ENCODE data around the gene FOSL1. TPM values are rescaled to one million over a fixed set of nuclear protein-coding genes. Genes with fewer than 3 reads are reported as not detected.

Gene FOSL1
- total and polyA plus RNA-seq, 2 donors (not counting 1 experiment from before 2014, with no cell fraction given): 3.5 to 8.8 TPM

GRCh38 chr11:65916391-65916790 is 16.2 kb upstream of the FOSL1 start:
- no peak overlapping the region for H2AFZ ChIP-seq (ENCODE audit: low read length)
- DNase-seq (ENCODE audit: low read depth in 2 of 2): no peak
- H3K4me2 ChIP-seq (ENCODE audit: extremely low read depth, insufficient read depth, low read length): peak overlapping the region; percentile 80
- H3K9ac ChIP-seq (ENCODE audit: insufficient read depth, low read length): peak overlapping the region; percentile 48
- peaks cover 60% of the 10 kb centered on the region for H3K4me1 ChIP-seq (ENCODE audit: control insufficient read depth, extremely low read depth, insufficient read depth, low read length)
- TF ChIP-seq EZH2 (IDR thresholded peaks at IDR 0.05; ENCODE audit: low read length, missing control alignments) (no peak), CTCF (conservative IDR thresholded peaks at IDR 0.05 in 1 of 2, IDR thresholded peaks at IDR 0.05 in 1 of 2; ENCODE audit: low read depth in 1 of 2, low read length in 2 of 2) (no peak)
- H3K36me3 ChIP-seq (ENCODE audit: control insufficient read depth, insufficient read depth, low read length): peaks cover 14% of the 10 kb centered on the region
- no peaks in the 10 kb centered on the region for H3K9me3 ChIP-seq (ENCODE audit: control insufficient read depth, insufficient read depth, low read depth, low read length)
- no peaks in the 10 kb centered on the region for H3K27me3 ChIP-seq (ENCODE audit: control insufficient read depth, insufficient read depth, low read length)
- peak overlapping the region; percentile 99 for H3K27ac ChIP-seq (ENCODE audit: insufficient read depth, low read length)
- H3K79me2 ChIP-seq (ENCODE audit: control insufficient read depth, insufficient read depth, low read length): peaks cover 69% of the 10 kb centered on the region
- H3K4me3 ChIP-seq (replicated peaks in 1 of 4; ENCODE audit: control extremely low read depth in 1 of 4, insufficient read depth in 1 of 4, low read depth in 3 of 4, low read length in 4 of 4): peak overlapping the region; percentile 2 to 94 (median 16)
- no peaks in the 10 kb centered on the region for H4K20me1 ChIP-seq (ENCODE audit: control insufficient read depth, extremely low read depth, insufficient read depth, low read length)

GRCh38 chr11:65915821-65916251 is 15.6 kb upstream of the FOSL1 start:
- TF ChIP-seq CTCF (conservative IDR thresholded peaks at IDR 0.05 in 1 of 2, IDR thresholded peaks at IDR 0.05 in 1 of 2; ENCODE audit: low read depth in 1 of 2, low read length in 2 of 2): no peak
- TF ChIP-seq EZH2 (IDR thresholded peaks at IDR 0.05; ENCODE audit: low read length, missing control alignments): no peak
- peak overlapping the region in 2 of 4 experiments; percentile 28 to 94 for H3K4me3 ChIP-seq (replicated peaks in 1 of 4; ENCODE audit: control extremely low read depth in 1 of 4, insufficient read depth in 1 of 4, low read depth in 3 of 4, low read length in 4 of 4)
- peaks cover 62% of the 10 kb centered on the region for H3K4me1 ChIP-seq (ENCODE audit: control insufficient read depth, extremely low read depth, insufficient read depth, low read length)

GRCh38 chr11:65915101-65915820 is 15.1 kb upstream of the FOSL1 start:
- H3K79me2 ChIP-seq (ENCODE audit: control insufficient read depth, insufficient read depth, low read length): peaks cover 57% of the 10 kb centered on the region
- TF ChIP-seq CTCF (conservative IDR thresholded peaks at IDR 0.05 in 1 of 2, IDR thresholded peaks at IDR 0.05 in 1 of 2; ENCODE audit: low read depth in 1 of 2, low read length in 2 of 2) (no peak), EZH2 (IDR thresholded peaks at IDR 0.05; ENCODE audit: low read length, missing control alignments) (no peak)
- peak overlapping the region; percentile 52 for H3K9ac ChIP-seq (ENCODE audit: insufficient read depth, low read length)
- peak in 1 of 2 donors; percentile 17 for DNase-seq (ENCODE audit: low read depth in 2 of 2)
- peaks cover 8% of the 10 kb centered on the region for H3K36me3 ChIP-seq (ENCODE audit: control insufficient read depth, insufficient read depth, low read length)
- H3K27me3 ChIP-seq (ENCODE audit: control insufficient read depth, insufficient read depth, low read length): no peaks in the 10 kb centered on the region
- peak overlapping the region in 1 of 4 experiments; percentile 14 for H3K4me3 ChIP-seq (replicated peaks in 1 of 4; ENCODE audit: control extremely low read depth in 1 of 4, insufficient read depth in 1 of 4, low read depth in 3 of 4, low read length in 4 of 4)
- H4K20me1 ChIP-seq (ENCODE audit: control insufficient read depth, extremely low read depth, insufficient read depth, low read length): no peaks in the 10 kb centered on the region
- no peaks in the 10 kb centered on the region for H3K9me3 ChIP-seq (ENCODE audit: control insufficient read depth, insufficient read depth, low read depth, low read length)
- peaks cover 59% of the 10 kb centered on the region for H3K4me1 ChIP-seq (ENCODE audit: control insufficient read depth, extremely low read depth, insufficient read depth, low read length)
- H3K4me2 ChIP-seq (ENCODE audit: extremely low read depth, insufficient read depth, low read length): peak overlapping the region; percentile 46
- H3K27ac ChIP-seq (ENCODE audit: insufficient read depth, low read length): peak overlapping the region; percentile 99
- no peak overlapping the region for H2AFZ ChIP-seq (ENCODE audit: low read length)

More at GRCh38 chr11:65915821-65916251, 15.6 kb upstream of the FOSL1 start:
- Histone ChIP-seq H4K20me1 (ENCODE audit: control insufficient read depth, extremely low read depth, insufficient read depth, low read length) (no peaks in the 10 kb centered on the region), H3K9me3 (ENCODE audit: control insufficient read depth, insufficient read depth, low read depth, low read length) (no peaks in the 10 kb centered on the region), H3K27ac (ENCODE audit: insufficient read depth, low read length) (peak overlapping the region; percentile 99), H3K27me3 (ENCODE audit: control insufficient read depth, insufficient read depth, low read length) (no peaks in the 10 kb centered on the region), H3K36me3 (ENCODE audit: control insufficient read depth, insufficient read depth, low read length) (peaks cover 12% of the 10 kb centered on the region), H3K4me2 (ENCODE audit: extremely low read depth, insufficient read depth, low read length) (peak overlapping the region; percentile 80), H3K9ac (ENCODE audit: insufficient read depth, low read length) (peak overlapping the region; percentile 48), H3K79me2 (ENCODE audit: control insufficient read depth, insufficient read depth, low read length) (peaks cover 63% of the 10 kb centered on the region), H2AFZ (ENCODE audit: low read length) (no peak overlapping the region)
- peak; percentile 95 to 97 for DNase-seq (ENCODE audit: low read depth in 2 of 2)
